ENCODE results near the gene MYO9B. TPM values are rescaled to one million over a fixed set of nuclear protein-coding genes. Genes with fewer than 3 reads are reported as not detected.

The MYO9B gene
- total RNA-seq, 1 donor from 2014 or later: 69.4 TPM

- no peak for TF ChIP-seq CTCF (IDR thresholded peaks at IDR 0.05; ENCODE audit: insufficient read depth, low read length, poor library complexity, severe bottlenecking)
- no peaks in the 10 kb centered on the region for H3K27me3 ChIP-seq (ENCODE audit: control insufficient read depth, insufficient read depth, low read length)
- no peaks in the 10 kb centered on the region for H3K36me3 ChIP-seq (ENCODE audit: control insufficient read depth, insufficient read depth, low read length)
- DNase-seq (ENCODE audit: low read depth): no peak
- peak overlapping the region; percentile 97 for H3K4me3 ChIP-seq (ENCODE audit: low read depth, low read length)
Observed at GRCh38 chr19:17075864-17076542, 426 bp downstream of the MYO9B start.

GRCh38 chr19:17076543-17076991 lies 990 bp downstream of the MYO9B start:
- no peak for TF ChIP-seq CTCF (IDR thresholded peaks at IDR 0.05; ENCODE audit: insufficient read depth, low read length, poor library complexity, severe bottlenecking)
- DNase-seq (ENCODE audit: low read depth): no peak
- Histone ChIP-seq H3K27me3 (ENCODE audit: control insufficient read depth, insufficient read depth, low read length) (no peaks in the 10 kb centered on the region), H3K36me3 (ENCODE audit: control insufficient read depth, insufficient read depth, low read length) (no peaks in the 10 kb centered on the region), H3K4me3 (ENCODE audit: low read depth, low read length) (peak overlapping the region; percentile 97)

GRCh38 chr19:17077447-17078028 lies 2.0 kb downstream of the MYO9B start:
- Histone ChIP-seq H3K4me3 (ENCODE audit: low read depth, low read length) (no peak overlapping the region), H3K27me3 (ENCODE audit: control insufficient read depth, insufficient read depth, low read length) (no peaks in the 10 kb centered on the region), H3K36me3 (ENCODE audit: control insufficient read depth, insufficient read depth, low read length) (no peaks in the 10 kb centered on the region)
- no peak for DNase-seq (ENCODE audit: low read depth)
- TF ChIP-seq CTCF (IDR thresholded peaks at IDR 0.05; ENCODE audit: insufficient read depth, low read length, poor library complexity, severe bottlenecking): no peak

GRCh38 chr19:17078036-17078919 lies 2.7 kb downstream of the MYO9B start:
- Histone ChIP-seq H3K27me3 (ENCODE audit: control insufficient read depth, insufficient read depth, low read length) (no peaks in the 10 kb centered on the region), H3K36me3 (ENCODE audit: control insufficient read depth, insufficient read depth, low read length) (no peaks in the 10 kb centered on the region)
- no peak for DNase-seq (ENCODE audit: low read depth)

More at GRCh38 chr19:17078036-17078919, 2.7 kb downstream of the MYO9B start:
- TF ChIP-seq CTCF (IDR thresholded peaks at IDR 0.05; ENCODE audit: insufficient read depth, low read length, poor library complexity, severe bottlenecking): no peak
- H3K4me3 ChIP-seq (ENCODE audit: low read depth, low read length): no peak overlapping the region
